GM10266 (cell line): ENCODE measurements around the gene POLR2B.

Experiments
- DNase-seq: peaks from one replicate; pipeline ENCODE4 v3.0.0; 2012; ENCODE audit errors: extremely low spot score
- TF ChIP-seq, protein P1 (sequence below): IDR thresholded peaks from 2 replicates; pipeline ENCODE4 v1.5.1; 2012; ENCODE audit warnings: mild to moderate bottlenecking, low read depth; ENCODE audit not compliant: control insufficient read depth, insufficient read depth; ENCODE audit errors: missing control alignments

POLR2B gene

GRCh38 chr4:57023104-57023503, 44.4 kb downstream of the POLR2B start:
- no peak for DNase-seq
- TF ChIP-seq, protein P1, sequence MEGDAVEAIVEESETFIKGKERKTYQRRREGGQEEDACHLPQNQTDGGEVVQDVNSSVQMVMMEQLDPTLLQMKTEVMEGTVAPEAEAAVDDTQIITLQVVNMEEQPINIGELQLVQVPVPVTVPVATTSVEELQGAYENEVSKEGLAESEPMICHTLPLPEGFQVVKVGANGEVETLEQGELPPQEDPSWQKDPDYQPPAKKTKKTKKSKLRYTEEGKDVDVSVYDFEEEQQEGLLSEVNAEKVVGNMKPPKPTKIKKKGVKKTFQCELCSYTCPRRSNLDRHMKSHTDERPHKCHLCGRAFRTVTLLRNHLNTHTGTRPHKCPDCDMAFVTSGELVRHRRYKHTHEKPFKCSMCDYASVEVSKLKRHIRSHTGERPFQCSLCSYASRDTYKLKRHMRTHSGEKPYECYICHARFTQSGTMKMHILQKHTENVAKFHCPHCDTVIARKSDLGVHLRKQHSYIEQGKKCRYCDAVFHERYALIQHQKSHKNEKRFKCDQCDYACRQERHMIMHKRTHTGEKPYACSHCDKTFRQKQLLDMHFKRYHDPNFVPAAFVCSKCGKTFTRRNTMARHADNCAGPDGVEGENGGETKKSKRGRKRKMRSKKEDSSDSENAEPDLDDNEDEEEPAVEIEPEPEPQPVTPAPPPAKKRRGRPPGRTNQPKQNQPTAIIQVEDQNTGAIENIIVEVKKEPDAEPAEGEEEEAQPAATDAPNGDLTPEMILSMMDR = no peak

DNA sequence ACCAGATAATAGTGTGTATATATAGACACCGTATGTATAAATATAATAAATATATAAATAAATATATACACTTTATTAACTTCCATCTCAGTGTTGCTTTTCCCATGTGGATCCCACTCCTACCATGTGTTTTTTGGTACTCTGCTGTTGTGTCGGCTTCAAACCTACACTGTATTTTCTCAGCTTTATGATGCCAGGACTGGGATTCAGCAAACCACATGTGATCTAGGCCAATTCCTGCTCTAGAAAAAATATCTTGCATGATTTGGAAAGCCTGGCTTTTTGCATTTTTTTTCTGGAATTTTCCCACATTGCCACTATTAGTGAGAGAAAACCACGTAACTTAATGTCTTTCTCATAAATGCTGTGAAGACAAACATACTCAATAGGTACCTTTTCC, 55.8 kb downstream of the POLR2B start:
- TF ChIP-seq, protein P1 = no peak
- no peak for DNase-seq

- TF ChIP-seq, protein P1 = peak; percentile 65
- DNase-seq = peak; percentile 27
Measured at GRCh38 chr4:57037982-57038604, 59.4 kb downstream of the POLR2B start.

DNA sequence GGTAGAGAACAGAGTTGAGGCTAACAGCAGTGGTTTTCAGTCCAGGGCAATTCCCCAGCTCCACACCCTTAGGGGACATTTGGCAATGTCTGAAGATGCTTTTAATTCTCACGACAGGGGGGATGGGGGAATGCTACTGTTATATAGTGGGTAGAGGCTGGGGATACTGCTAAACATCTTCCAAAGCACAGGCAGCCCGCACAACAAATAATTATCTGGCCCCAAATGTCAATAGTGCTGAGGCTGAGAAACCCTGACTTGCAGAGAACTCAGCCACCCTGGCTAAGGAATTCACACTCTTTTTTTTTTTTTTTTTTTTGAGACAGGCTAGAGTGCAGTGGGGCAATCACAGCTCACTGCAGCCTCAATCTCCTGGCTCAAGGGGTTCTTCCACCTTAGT, 60.6 kb downstream of the POLR2B start:
- TF ChIP-seq, protein P1 = no peak
- no peak for DNase-seq

DNA sequence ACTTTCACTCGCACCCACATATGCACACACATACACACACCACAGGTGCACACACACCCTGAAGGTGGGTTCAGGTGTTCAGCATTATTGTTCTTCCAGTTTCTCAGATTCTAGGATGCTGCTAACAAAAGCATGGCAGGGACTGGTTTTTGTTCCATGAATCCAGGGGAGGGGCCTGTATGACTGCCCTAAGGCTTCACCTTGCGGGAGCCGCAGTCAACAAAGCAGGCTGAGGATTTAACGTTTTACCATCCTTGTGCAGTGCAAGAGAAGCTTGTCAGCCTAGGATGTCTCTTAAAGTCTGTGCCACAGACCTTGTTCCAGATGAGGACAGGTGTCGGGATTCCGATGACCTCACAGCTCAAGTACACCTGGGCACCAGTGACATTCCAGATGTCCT, 61.8 kb downstream of the POLR2B start:
- TF ChIP-seq, protein P1 = no peak
- DNase-seq = no peak

GRCh38 chr4:57041020-57041419, 62.3 kb downstream of the POLR2B start:
- TF ChIP-seq, protein P1 = no peak
- no peak for DNase-seq

DNA sequence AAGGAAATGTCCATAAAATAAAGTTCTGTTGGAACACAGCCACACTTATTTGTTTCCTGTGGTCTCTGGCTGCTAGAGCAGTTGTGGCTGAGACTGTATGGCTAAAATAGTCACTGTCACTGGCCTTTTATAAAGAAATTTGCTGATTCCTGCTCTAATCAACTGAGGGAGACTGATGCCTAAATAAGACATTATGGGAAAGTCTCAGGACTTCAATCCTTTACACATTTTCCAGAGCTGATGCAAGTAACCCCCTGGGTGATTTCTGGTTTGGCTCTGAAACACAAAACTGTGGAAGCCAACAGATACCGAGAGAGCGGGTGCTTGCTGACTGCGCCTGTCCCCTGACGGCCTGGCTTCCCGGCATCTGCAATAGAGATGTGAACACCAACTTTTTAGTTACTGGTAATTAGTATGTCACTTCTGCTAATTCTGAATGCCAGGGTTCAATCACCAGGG, 64.0 kb downstream of the POLR2B start:
- DNase-seq = no peak
- TF ChIP-seq, protein P1 = no peak
